GM21447 (cell line): ENCODE results near the gene VHLL.

ENCODE experiments used
- ATAC-seq: cut with Tn5 transposase; IDR thresholded peaks from one replicate; pipeline ENCODE4 v1.9.1; 2021; ENCODE audit not compliant: unreplicated experiment

VHLL gene

GRCh38 chr1:156258859-156259258 lies 40.2 kb downstream of the VHLL start:
- ATAC-seq = no peak

DNA sequence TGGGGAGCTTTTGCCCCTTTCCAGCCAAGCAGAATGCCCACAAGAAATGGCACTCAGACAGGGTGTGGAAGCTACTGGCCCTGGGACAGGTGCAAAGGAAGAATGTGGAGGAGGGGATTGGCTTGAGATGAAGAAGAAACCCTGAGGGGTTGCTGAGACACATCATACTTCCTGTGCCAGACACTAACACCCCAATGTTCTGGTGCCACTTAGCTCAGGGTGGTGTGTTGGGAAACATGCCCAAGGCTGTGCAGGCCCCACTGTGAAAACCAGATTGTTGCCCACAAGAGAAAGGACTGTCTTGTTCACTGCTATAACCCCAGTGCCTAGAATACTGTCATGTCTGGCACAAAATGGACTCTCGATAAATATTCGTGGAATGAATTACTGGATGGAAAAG lies 41.4 kb downstream of the VHLL start:
- ATAC-seq = no peak

GRCh38 chr1:156253634-156254033 lies 45.5 kb downstream of the VHLL start:
- no peak for ATAC-seq

DNA sequence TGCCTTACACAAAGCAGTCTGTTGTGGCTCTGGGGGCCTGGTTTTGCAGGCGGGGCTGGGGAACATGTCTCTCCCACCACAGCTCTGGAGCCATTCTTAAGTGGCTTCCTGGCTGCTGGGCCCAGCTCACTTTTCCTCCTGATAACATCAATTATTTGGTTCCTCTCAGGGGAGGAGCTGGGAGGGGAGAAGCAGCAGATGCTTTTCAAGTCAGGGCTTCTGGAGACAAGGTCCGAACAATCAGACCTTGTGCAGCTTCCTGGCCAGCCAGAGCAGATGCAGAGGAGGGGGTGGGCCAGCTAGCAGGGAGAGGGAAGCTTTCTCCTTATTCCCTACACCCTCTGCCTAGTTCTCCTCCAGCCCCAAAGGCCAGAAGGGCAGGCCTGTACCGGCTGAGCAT lies 47.6 kb downstream of the VHLL start:
- no peak for ATAC-seq

- no peak for ATAC-seq
Measured at GRCh38 chr1:156249593-156249992, 49.5 kb downstream of the VHLL start.
